GM23338 (cell line): ENCODE measurements around the gene REPIN1. TPM values are rescaled to one million over a fixed set of nuclear protein-coding genes. Genes with fewer than 3 reads are reported as not detected.

Source experiments
- ATAC-seq: fragments of 200-7000 bp; cut with Tn5 transposase; 3 replicates; pipeline ENCODE4 v1.9.1; 2020
- DNase-seq: peaks from one replicate; pipeline ENCODE4 v3.0.0-alpha.2; 2015; ENCODE audit warnings: low spot score
- H2AFZ ChIP-seq: fragments of 200-600 bp; sonication (generic); 2 replicates; pipeline ENCODE4 v1.8.0; 2016; ENCODE audit warnings: antibody characterized with exemption, mild to moderate bottlenecking, moderate library complexity
- H3F3A ChIP-seq: fragments of 200-600 bp; sonication (generic); replicated peaks from 2 replicates; pipeline ENCODE4 v1.8.0; 2017; ENCODE audit warnings: antibody characterized with exemption, mixed run types, low read depth
- H3K27ac ChIP-seq: fragments of 200-600 bp; sonication (generic); 2 replicates; pipeline ENCODE4 v1.6.1; 2016; ENCODE audit warnings: low read depth
- H3K27me3 ChIP-seq: fragments of 200-600 bp; sonication (generic); 2 replicates; pipeline ENCODE4 v1.8.0; 2016; ENCODE audit warnings: mild to moderate bottlenecking, mixed run types, moderate library complexity; ENCODE audit not compliant: insufficient read depth
- H3K36me3 ChIP-seq: fragments of 200-600 bp; sonication (generic); 2 replicates; pipeline ENCODE4 v1.8.0; 2016; ENCODE audit warnings: mild to moderate bottlenecking; ENCODE audit not compliant: insufficient read depth
- H3K4me1 ChIP-seq: fragments of 200-600 bp; sonication (generic); 2 replicates; pipeline ENCODE4 v1.8.0; 2016; ENCODE audit warnings: mild to moderate bottlenecking, moderate library complexity; ENCODE audit not compliant: insufficient read depth
- H3K4me2 ChIP-seq: fragments of 200-600 bp; sonication (generic); 2 replicates; pipeline ENCODE4 v1.7.1; 2017; ENCODE audit warnings: mixed run types
- H3K4me3 ChIP-seq: fragments of 200-600 bp; sonication (generic); 2 replicates; pipeline ENCODE4 v1.6.1; 2016; ENCODE audit warnings: mixed run types
- H3K79me2 ChIP-seq: fragments of 200-600 bp; sonication (generic); replicated peaks from 2 replicates; pipeline ENCODE4 v1.8.0; 2017; ENCODE audit warnings: mild to moderate bottlenecking; ENCODE audit not compliant: insufficient read depth
- H3K9me2 ChIP-seq: fragments of 200-600 bp; sonication (generic); 2 replicates; pipeline ENCODE4 v1.8.0; 2017; ENCODE audit not compliant: insufficient read depth
- H4K20me1 ChIP-seq: fragments of 200-600 bp; sonication (generic); replicated peaks from 2 replicates; pipeline ENCODE4 v1.8.0; 2017; ENCODE audit warnings: mild to moderate bottlenecking; ENCODE audit not compliant: insufficient read depth
- H3K27ac Mint-ChIP-seq: 2 replicates; pipeline ENCODE4 v1.8.0; 2020; ENCODE audit warnings: inconsistent platforms, mild to moderate bottlenecking, moderate library complexity, mixed read lengths
- H3K27me3 Mint-ChIP-seq: 3 replicates; pipeline ENCODE4 v1.8.0; 2022; ENCODE audit warnings: low read depth, mild to moderate bottlenecking, moderate library complexity, mixed read lengths, inconsistent platforms; ENCODE audit not compliant: insufficient read depth, poor library complexity
- H3K36me3 Mint-ChIP-seq: 3 replicates; pipeline ENCODE4 v1.8.0; 2021; ENCODE audit warnings: low read depth, mild to moderate bottlenecking, inconsistent platforms, moderate library complexity, mixed read lengths
- H3K4me1 Mint-ChIP-seq: 3 replicates; pipeline ENCODE4 v1.8.0; 2020; ENCODE audit warnings: mild to moderate bottlenecking, inconsistent platforms, mixed read lengths
- H3K4me3 Mint-ChIP-seq: 3 replicates; pipeline ENCODE4 v1.8.0; 2021; ENCODE audit warnings: moderate library complexity, mild to moderate bottlenecking, inconsistent platforms, mixed read lengths
- H3K9me3 Mint-ChIP-seq: 3 replicates; pipeline ENCODE4 v1.8.0; 2020; ENCODE audit warnings: moderate library complexity, mild to moderate bottlenecking, inconsistent platforms, mixed read lengths
- JUNB ChIP-seq: IDR thresholded peaks from one replicate; pipeline ENCODE4 v1.6.1; 2016; ENCODE audit warnings: antibody characterized with exemption; ENCODE audit not compliant: unreplicated experiment
- NANOG ChIP-seq: IDR thresholded peaks from 2 replicates; pipeline ENCODE4 v1.6.1; 2016; ENCODE audit warnings: antibody characterized with exemption, borderline replicate concordance
- POLR2AphosphoS5 ChIP-seq: IDR thresholded peaks from 2 replicates; pipeline ENCODE4 v1.6.1; 2016; ENCODE audit warnings: antibody characterized with exemption, low read depth
- REST ChIP-seq: IDR thresholded peaks from one replicate; pipeline ENCODE4 v1.6.1; 2018; ENCODE audit warnings: antibody characterized with exemption; ENCODE audit not compliant: unreplicated experiment
- STAT1 ChIP-seq: IDR thresholded peaks from one replicate; pipeline ENCODE4 v1.6.1; 2016; ENCODE audit warnings: antibody characterized with exemption; ENCODE audit not compliant: unreplicated experiment
- ZNF114 ChIP-seq: fragments of 250-450 bp; sonication (Bioruptor Pico); IDR thresholded peaks from 2 replicates; pipeline ENCODE4 v1.5.0; 2020; ENCODE audit warnings: mild to moderate bottlenecking, moderate library complexity
- ZNF331 ChIP-seq: fragments of 250-450 bp; sonication (Bioruptor Pico); IDR thresholded peaks from 2 replicates; pipeline ENCODE4 v1.5.0; 2020; ENCODE audit warnings: low read depth, mild to moderate bottlenecking, moderate library complexity
- polyA plus RNA-seq: library from polyadenylated mRNA; unstranded; fragments of >200 nt; fragmentation: Nextera tagmentation; extraction: Ambion mirVana; gene quantifications from 2 replicates; pipeline ENCODE4 v1.2.1, GENCODE V29; 2016
- total RNA-seq: library from RNA; depleted of rRNA; stranded (reverse); fragments of >200 nt; shearing (Covaris generic); gene quantifications from 2 replicates; pipeline ENCODE4 v1.2.3, GENCODE V29; 2014
- TF ChIP-seq, protein P1 (sequence below), 2 experiments: fragments of 200-600 bp in 1 of 2; sonication (generic) in 1 of 2; conservative IDR thresholded peaks; 2 replicates each; pipeline versions ENCODE4 v1.5.1 to v1.6.1; 2016 to 2017; ENCODE audit warnings: antibody characterized with exemption in 2 of 2, low read depth in 2 of 2, mild to moderate bottlenecking in 2 of 2, moderate library complexity in 1 of 2
- TF ChIP-seq, protein P2 (sequence below): IDR thresholded peaks from 2 replicates; pipeline ENCODE4 v1.6.1; 2016; ENCODE audit warnings: antibody characterized with exemption

REPIN1 gene
- total and polyA plus RNA-seq, 2 experiments from 2014 or later, result 29.8 to 156 TPM

DNA sequence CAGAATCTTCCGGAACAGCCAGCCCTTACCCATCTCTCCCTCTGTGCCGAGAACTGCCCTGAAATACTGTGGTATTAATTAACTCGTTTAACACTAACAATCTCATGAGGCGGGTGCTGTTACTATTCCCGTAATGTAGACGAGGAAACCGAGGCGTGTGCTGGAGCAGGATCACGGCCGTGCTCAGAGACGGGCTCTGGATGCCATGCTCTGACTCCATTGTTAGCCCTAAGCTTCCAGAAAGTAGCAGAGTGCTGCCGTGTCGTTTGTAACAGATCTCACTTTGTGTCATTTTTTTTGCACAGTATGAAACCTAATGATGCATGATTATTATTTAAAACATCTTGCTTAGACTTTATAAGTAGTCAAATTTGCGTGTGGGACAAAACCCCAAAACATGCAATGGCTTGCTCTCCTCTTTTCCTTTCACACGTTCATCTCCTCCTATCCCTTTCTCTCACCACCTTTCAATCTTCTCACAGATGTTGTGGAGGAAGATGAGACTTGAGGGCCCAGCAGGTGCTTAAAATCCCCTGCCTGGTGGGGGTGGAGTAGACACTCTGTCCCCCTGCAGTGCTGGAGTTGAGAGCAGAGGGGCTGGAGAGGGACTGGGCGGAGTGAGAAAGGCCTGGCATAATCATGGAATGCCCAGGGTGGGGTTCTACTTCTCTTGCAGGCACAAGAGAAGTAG, 44.8 kb upstream of the REPIN1 start (continued):
- TF ChIP-seq, protein P1, sequence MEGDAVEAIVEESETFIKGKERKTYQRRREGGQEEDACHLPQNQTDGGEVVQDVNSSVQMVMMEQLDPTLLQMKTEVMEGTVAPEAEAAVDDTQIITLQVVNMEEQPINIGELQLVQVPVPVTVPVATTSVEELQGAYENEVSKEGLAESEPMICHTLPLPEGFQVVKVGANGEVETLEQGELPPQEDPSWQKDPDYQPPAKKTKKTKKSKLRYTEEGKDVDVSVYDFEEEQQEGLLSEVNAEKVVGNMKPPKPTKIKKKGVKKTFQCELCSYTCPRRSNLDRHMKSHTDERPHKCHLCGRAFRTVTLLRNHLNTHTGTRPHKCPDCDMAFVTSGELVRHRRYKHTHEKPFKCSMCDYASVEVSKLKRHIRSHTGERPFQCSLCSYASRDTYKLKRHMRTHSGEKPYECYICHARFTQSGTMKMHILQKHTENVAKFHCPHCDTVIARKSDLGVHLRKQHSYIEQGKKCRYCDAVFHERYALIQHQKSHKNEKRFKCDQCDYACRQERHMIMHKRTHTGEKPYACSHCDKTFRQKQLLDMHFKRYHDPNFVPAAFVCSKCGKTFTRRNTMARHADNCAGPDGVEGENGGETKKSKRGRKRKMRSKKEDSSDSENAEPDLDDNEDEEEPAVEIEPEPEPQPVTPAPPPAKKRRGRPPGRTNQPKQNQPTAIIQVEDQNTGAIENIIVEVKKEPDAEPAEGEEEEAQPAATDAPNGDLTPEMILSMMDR (conservative IDR thresholded peaks at IDR 0.05; ENCODE audit: low read depth in 2 of 2), result no peak
- TF ChIP-seq ZNF114, result no peak
- no peak; the same call in 1 of the 2 replicates for TF ChIP-seq POLR2AphosphoS5
- TF ChIP-seq NANOG, result no peak

GRCh38 chr7:150324373-150324961, 44.2 kb upstream of the REPIN1 start:
- peak overlapping the region; percentile 76 for H3K4me3 Mint-ChIP-seq
- peaks cover 20% of the 10 kb centered on the region for H3K27me3 Mint-ChIP-seq
- H3K4me3 ChIP-seq, result peak overlapping the region; percentile 85
- no peak for TF ChIP-seq NANOG
- no peak for TF ChIP-seq ZNF331 (CRISPR knock-in tag)
- H4K20me1 ChIP-seq, result no peaks in the 10 kb centered on the region
- no peak overlapping the region for H3K27ac Mint-ChIP-seq
- H3K27ac ChIP-seq, result peak overlapping the region; percentile 72
- no peak overlapping the region for H2AFZ ChIP-seq
- H3K79me2 ChIP-seq, result peaks cover 36% of the 10 kb centered on the region
- DNase-seq, result peak; percentile 17
- peaks cover 27% of the 10 kb centered on the region for H3F3A ChIP-seq
- peaks cover 41% of the 10 kb centered on the region for H3K4me1 Mint-ChIP-seq
- no peaks in the 10 kb centered on the region for H3K9me3 Mint-ChIP-seq
- peaks cover 55% of the 10 kb centered on the region for H3K4me1 ChIP-seq
- 0 out of 2 replicates have a peak, but pooled peaks cover 2% of the 10 kb centered on the region for H3K27me3 ChIP-seq
- H3K36me3 ChIP-seq, result peaks cover 26% of the 10 kb centered on the region; the same call in 1 of the 2 replicates
- peaks cover 27% of the 10 kb centered on the region; the same call in 2 of the 3 replicates for H3K36me3 Mint-ChIP-seq
- peak; percentile 18 for ATAC-seq
- H3K9me2 ChIP-seq, result peaks cover 8% of the 10 kb centered on the region; the same call in 1 of the 2 replicates
- H3K4me2 ChIP-seq, result peak overlapping the region; percentile 98

- H3K27me3 ChIP-seq, result 0 out of 2 replicates have a peak, but pooled peaks cover 2% of the 10 kb centered on the region
- peaks cover 55% of the 10 kb centered on the region for H3K4me1 ChIP-seq
- no peak overlapping the region for H3K27ac ChIP-seq
- peaks cover 37% of the 10 kb centered on the region for H3K79me2 ChIP-seq
- Mint-ChIP-seq H3K36me3 (peaks cover 27% of the 10 kb centered on the region; the same call in 2 of the 3 replicates), H3K4me1 (peaks cover 43% of the 10 kb centered on the region), H3K4me3 (no peak overlapping the region), H3K27ac (no peak overlapping the region), H3K9me3 (no peaks in the 10 kb centered on the region), H3K27me3 (peaks cover 20% of the 10 kb centered on the region)
- H4K20me1 ChIP-seq, result no peaks in the 10 kb centered on the region
- peak overlapping the region; percentile 98 for H3K4me2 ChIP-seq
- H3K4me3 ChIP-seq, result no peak overlapping the region
- no peak for ATAC-seq
- H3F3A ChIP-seq, result peaks cover 22% of the 10 kb centered on the region
- peaks cover 26% of the 10 kb centered on the region; the same call in 1 of the 2 replicates for H3K36me3 ChIP-seq
- peaks cover 8% of the 10 kb centered on the region; the same call in 1 of the 2 replicates for H3K9me2 ChIP-seq
- H2AFZ ChIP-seq, result no peak overlapping the region
- no peak for DNase-seq
- no peak for TF ChIP-seq JUNB
- TF ChIP-seq ZNF114, result no peak
- no peak for TF ChIP-seq STAT1
- TF ChIP-seq POLR2AphosphoS5, result no peak
- TF ChIP-seq, protein P2, sequence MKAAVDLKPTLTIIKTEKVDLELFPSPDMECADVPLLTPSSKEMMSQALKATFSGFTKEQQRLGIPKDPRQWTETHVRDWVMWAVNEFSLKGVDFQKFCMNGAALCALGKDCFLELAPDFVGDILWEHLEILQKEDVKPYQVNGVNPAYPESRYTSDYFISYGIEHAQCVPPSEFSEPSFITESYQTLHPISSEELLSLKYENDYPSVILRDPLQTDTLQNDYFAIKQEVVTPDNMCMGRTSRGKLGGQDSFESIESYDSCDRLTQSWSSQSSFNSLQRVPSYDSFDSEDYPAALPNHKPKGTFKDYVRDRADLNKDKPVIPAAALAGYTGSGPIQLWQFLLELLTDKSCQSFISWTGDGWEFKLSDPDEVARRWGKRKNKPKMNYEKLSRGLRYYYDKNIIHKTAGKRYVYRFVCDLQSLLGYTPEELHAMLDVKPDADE, result no peak
- no peak for TF ChIP-seq ZNF331 (CRISPR knock-in tag)
- TF ChIP-seq REST, result no peak
These were observed 43.5 kb upstream of the REPIN1 start for GRCh38 chr7:150325110-150325611.
